HEK293 (cell line): Measurements from ENCODE around the gene SLC38A10.

Experiments
- AEBP2 ChIP-seq: fragments of 450-650 bp; formaldehyde crosslinking; IDR thresholded peaks from 2 replicates; pipeline ENCODE4 v1.5.1; 2016; ENCODE audit warnings: missing biosample characterization, missing genetic modification characterization, borderline replicate concordance
- BCL11B ChIP-seq: fragments of 450-650 bp; formaldehyde crosslinking; IDR thresholded peaks from 2 replicates; pipeline ENCODE4 v1.5.1; 2016; ENCODE audit warnings: low read depth, missing biosample characterization, missing genetic modification characterization
- SCRT2 ChIP-seq: fragments of 450-650 bp; formaldehyde crosslinking; IDR thresholded peaks from 2 replicates; pipeline ENCODE4 v1.5.1; 2016; ENCODE audit warnings: missing biosample characterization, missing genetic modification characterization
- TSHZ1 ChIP-seq: fragments of 450-650 bp; formaldehyde crosslinking; IDR thresholded peaks from 2 replicates; pipeline ENCODE4 v1.5.1; 2016; ENCODE audit warnings: missing biosample characterization, missing genetic modification characterization, borderline replicate concordance
- YY2 ChIP-seq: fragments of 450-650 bp; formaldehyde crosslinking; IDR thresholded peaks from 2 replicates; pipeline ENCODE4 v1.5.1; 2016; ENCODE audit warnings: missing biosample characterization, missing genetic modification characterization
- ZBTB7A ChIP-seq: fragments of 450-650 bp; formaldehyde crosslinking; IDR thresholded peaks from 2 replicates; pipeline ENCODE4 v1.5.1; 2016; ENCODE audit warnings: low read depth, missing biosample characterization, missing genetic modification characterization
- ZBTB8A ChIP-seq: fragments of 450-650 bp; formaldehyde crosslinking; IDR thresholded peaks from 2 replicates; pipeline ENCODE4 v1.5.1; 2016; ENCODE audit warnings: missing biosample characterization, missing genetic modification characterization
- ZNF133 ChIP-seq: fragments of 450-650 bp; formaldehyde crosslinking; IDR thresholded peaks from 2 replicates; pipeline ENCODE4 v1.5.1; 2016; ENCODE audit warnings: missing biosample characterization, missing genetic modification characterization
- ZNF157 ChIP-seq: fragments of 450-650 bp; formaldehyde crosslinking; IDR thresholded peaks from 2 replicates; pipeline ENCODE4 v1.5.1; 2016; ENCODE audit warnings: missing biosample characterization, missing genetic modification characterization
- ZNF174 ChIP-seq: fragments of 450-650 bp; formaldehyde crosslinking; IDR thresholded peaks from 2 replicates; pipeline ENCODE4 v1.5.0; 2017; ENCODE audit warnings: missing biosample characterization, mild to moderate bottlenecking, missing genetic modification characterization
- ZNF175 ChIP-seq: fragments of 450-650 bp; formaldehyde crosslinking; IDR thresholded peaks from 2 replicates; pipeline ENCODE4 v1.5.1; 2016; ENCODE audit warnings: missing biosample characterization, missing genetic modification characterization
- ZNF239 ChIP-seq: fragments of 450-650 bp; formaldehyde crosslinking; IDR thresholded peaks from 2 replicates; pipeline ENCODE4 v1.5.1; 2016; ENCODE audit warnings: missing biosample characterization, missing genetic modification characterization
- ZNF26 ChIP-seq: fragments of 450-650 bp; formaldehyde crosslinking; IDR thresholded peaks from 2 replicates; pipeline ENCODE4 v1.5.1; 2016; ENCODE audit warnings: missing biosample characterization, missing genetic modification characterization
- ZNF311 ChIP-seq: fragments of 450-650 bp; formaldehyde crosslinking; IDR thresholded peaks from 2 replicates; pipeline ENCODE4 v1.5.1; 2017; ENCODE audit warnings: missing biosample characterization, missing genetic modification characterization, borderline replicate concordance
- ZNF324 ChIP-seq: fragments of 450-650 bp; formaldehyde crosslinking; IDR thresholded peaks from 2 replicates; pipeline ENCODE4 v1.5.1; 2016; ENCODE audit warnings: missing biosample characterization, missing genetic modification characterization
- ZNF366 ChIP-seq: fragments of 450-650 bp; formaldehyde crosslinking; conservative IDR thresholded peaks from 2 replicates; pipeline ENCODE4 v1.5.1; 2016; ENCODE audit warnings: missing biosample characterization, missing genetic modification characterization
- ZNF518A ChIP-seq: fragments of 450-650 bp; formaldehyde crosslinking; conservative IDR thresholded peaks from 2 replicates; pipeline ENCODE4 v1.5.1; 2016; ENCODE audit warnings: low read depth, missing biosample characterization, missing genetic modification characterization
- ZNF645 ChIP-seq: fragments of 450-650 bp; formaldehyde crosslinking; IDR thresholded peaks from 2 replicates; pipeline ENCODE4; 2016; ENCODE audit warnings: missing biosample characterization, missing genetic modification characterization
- ZNF76 ChIP-seq: fragments of 450-650 bp; formaldehyde crosslinking; IDR thresholded peaks from 2 replicates; pipeline ENCODE4; 2016; ENCODE audit warnings: low read depth, missing biosample characterization, missing genetic modification characterization, borderline replicate concordance
- ZNF792 ChIP-seq: fragments of 450-650 bp; formaldehyde crosslinking; IDR thresholded peaks from 2 replicates; pipeline ENCODE4 v1.5.1; 2016; ENCODE audit warnings: missing biosample characterization, missing genetic modification characterization
- ZNF837 ChIP-seq: fragments of 450-650 bp; formaldehyde crosslinking; IDR thresholded peaks from 2 replicates; pipeline ENCODE4 v1.5.1; 2016; ENCODE audit warnings: missing biosample characterization, missing genetic modification characterization
- ZSCAN30 ChIP-seq: fragments of 450-650 bp; IDR thresholded peaks from 2 replicates; pipeline ENCODE4 v1.5.1; 2018; ENCODE audit warnings: missing biosample characterization, mild to moderate bottlenecking, missing genetic modification characterization, moderate library complexity
- ZSCAN5A ChIP-seq: fragments of 450-650 bp; formaldehyde crosslinking; IDR thresholded peaks from 2 replicates; pipeline ENCODE4 v1.5.1; 2016; ENCODE audit warnings: missing biosample characterization, missing genetic modification characterization

Gene SLC38A10

GRCh38 chr17:81253358-81254131, 41.6 kb downstream of the SLC38A10 start (continued):
- TF ChIP-seq ZBTB7A (tag by site-specific recombination) (peak; percentile 96), ZNF792 (tag by site-specific recombination) (peak; percentile 66; the same call in 1 of the 2 replicates), ZNF175 (peak; percentile 66; the same call in 1 of the 2 replicates), ZNF324 (tag by site-specific recombination) (peak; percentile 74; the same call in 1 of the 2 replicates), ZNF311 (peak; percentile 90), ZNF518A (tag by site-specific recombination) (no peak), ZSCAN5A (tag by site-specific recombination) (peak; percentile 75; the same call in 1 of the 2 replicates), ZNF366 (tag by site-specific recombination) (peak; percentile 80; the same call in 1 of the 2 replicates), YY2 (tag by site-specific recombination) (peak; percentile 89), BCL11B (tag by site-specific recombination) (peak; percentile 40; the same call in 1 of the 2 replicates), ZNF76 (tag by site-specific recombination) (peak; percentile 64), ZBTB8A (peak; percentile 65), ZNF157 (tag by site-specific recombination) (peak; percentile 59), ZNF174 (tag by site-specific recombination) (no peak), ZNF239 (tag by site-specific recombination) (peak; percentile 39; the same call in 1 of the 2 replicates), ZNF133 (tag by site-specific recombination) (peak; percentile 65), SCRT2 (tag by site-specific recombination) (0 out of 2 replicates have a peak, but pooled peaks have one; percentile 16), ZSCAN30 (tag by site-specific recombination) (no peak), ZNF645 (tag by site-specific recombination) (peak; percentile 97), ZNF837 (peak; percentile 80; the same call in 1 of the 2 replicates), ZNF26 (tag by site-specific recombination) (no peak), AEBP2 (peak; percentile 2; the same call in 1 of the 2 replicates), TSHZ1 (tag by site-specific recombination) (peak; percentile 3; the same call in 1 of the 2 replicates)
